Liver (tissue), 2 donors: ENCODE data around the gene PHETA1.

Source experiments
- CTCF ChIP-seq: fragments of 150-350 bp; IDR thresholded peaks from 2 replicates; pipeline ENCODE4 v1.5.1; 2017; ENCODE audit warnings: improper control_type of control experiment, low read depth, low read length; ENCODE audit not compliant: missing input control
- MAX ChIP-seq: IDR thresholded peaks from 2 replicates; pipeline ENCODE4 v1.6.1; 2016; ENCODE audit warnings: antibody characterized with exemption
- donor health status: healthy.

- TF ChIP-seq MAX: no peak
- no peak for TF ChIP-seq CTCF
These were observed 8.5 kb upstream of the PHETA1 start for GRCh38 chr12:111377440-111377839.
